HepG2 (cell line): ENCODE data around the gene TBC1D32. TPM values are rescaled to one million over a fixed set of nuclear protein-coding genes. Genes with fewer than 3 reads are reported as not detected.
"Not testable (repeated sequence)": the region's sequence is repeated elsewhere in the genome, so short reads cannot be mapped to it uniquely, and the experiment has no call there.

Experiments
- ATAC-seq: fragments of 200-7000 bp; cut with Tn5 transposase; 3 replicates; pipeline ENCODE4 v1.9.1; 2020; ENCODE audit warnings: mild to moderate bottlenecking, moderate library complexity
- BruUV-seq: library from RNA; stranded (reverse); fragments of 400-500 nt; replicated peaks from 2 replicates; lab custom pipeline; 2021; lab: Mats Ljungman, UMichigan
- CTCF ChIA-PET: fragments of 300-600 bp; formaldehyde crosslinking; extraction: SDS; loops from one replicate; lab custom pipeline; 2021; ENCODE audit warnings: low total read pairs, inconsistent platforms, low intra/inter-chr PET ratio; lab: Yijun Ruan, JAX
- POLR2A ChIA-PET: fragments of 350-600 bp; sonication (Branson Sonifier 250); formaldehyde crosslinking; loops from one replicate; lab custom pipeline; 2020; ENCODE audit warnings: antibody characterized with exemption, inconsistent platforms; lab: Yijun Ruan, JAX
- DNase-seq: peaks from one replicate; pipeline ENCODE4 v3.0.0-alpha.2; 2015; ENCODE audit warnings: low spot score
- FAIRE-seq: peaks from 3 replicates; lab custom pipeline; 2011; peaks lifted over from hg19 to GRCh38; lab: Jason Lieb, UNC
- H2AFZ ChIP-seq: one replicate; pipeline ENCODE4 v1.6.1; 2011; ENCODE audit warnings: low read length, inconsistent platforms
- H3K27ac ChIP-seq: fragments of 300-600 bp; 3 replicates; pipeline ENCODE4 v1.8.0; 2011; ENCODE audit warnings: mixed run types, mild to moderate bottlenecking, mixed read lengths, low read length, inconsistent platforms; ENCODE audit not compliant: insufficient read depth; ENCODE audit errors: extremely low read length
- H3K27me3 ChIP-seq, 2 experiments: fragments of 200-600 bp in 1 of 2; 2 replicates in 1 of 2; 3 replicates in 1 of 2; pipeline versions ENCODE4 v1.6.0 to v1.8.0; 2011; ENCODE audit warnings: low read length in 2 of 2, mild to moderate bottlenecking in 2 of 2, moderate library complexity in 2 of 2, inconsistent platforms in 1 of 2; ENCODE audit not compliant: insufficient read depth in 2 of 2, control insufficient read depth in 1 of 2
- H3K36me3 ChIP-seq, 2 experiments: fragments of 200-600 bp in 1 of 2; replicated peaks in 1 of 2; 2 replicates in 1 of 2; 3 replicates in 1 of 2; pipeline versions ENCODE4 v1.5.1 to v1.8.0; 2011; ENCODE audit warnings: low read length in 2 of 2, inconsistent platforms in 1 of 2; ENCODE audit not compliant: insufficient read depth in 2 of 2, control insufficient read depth in 1 of 2
- H3K4me1 ChIP-seq: 2 replicates; pipeline ENCODE4 v1.5.1; 2012; ENCODE audit warnings: low read length, inconsistent platforms; ENCODE audit not compliant: insufficient read depth
- H3K4me2 ChIP-seq: 2 replicates; pipeline ENCODE4 v1.6.0; 2011; ENCODE audit warnings: low read depth, low read length, inconsistent platforms
- H3K4me3 ChIP-seq, 3 experiments: fragments of 200-600 bp in 1 of 3; sonication (generic), shearing (Covaris generic) in 1 of 3; replicated peaks in 1 of 3; 2 replicates each; pipeline ENCODE4 v1.5.1; 2011 to 2016; ENCODE audit warnings: low read length in 3 of 3, inconsistent platforms in 2 of 3, low read depth in 2 of 3, mild to moderate bottlenecking in 2 of 3, control low read depth in 1 of 3, mixed read lengths in 1 of 3; ENCODE audit not compliant: insufficient read depth in 1 of 3
- H3K79me2 ChIP-seq: one replicate; pipeline ENCODE4 v1.6.1; 2011; ENCODE audit warnings: low read length, inconsistent platforms; ENCODE audit not compliant: insufficient read depth
- H3K9ac ChIP-seq: 2 replicates; pipeline ENCODE4 v1.6.0; 2011; ENCODE audit warnings: mild to moderate bottlenecking, low read depth, low read length, inconsistent platforms; ENCODE audit not compliant: insufficient read depth
- H3K9me3 ChIP-seq: 2 replicates; pipeline ENCODE4 v1.5.1; 2012; ENCODE audit warnings: mild to moderate bottlenecking, low read length
- H4K20me1 ChIP-seq: 2 replicates; pipeline ENCODE4 v1.6.0; 2011; ENCODE audit warnings: inconsistent platforms, mild to moderate bottlenecking, low read length, moderate library complexity; ENCODE audit not compliant: insufficient read depth
- AKAP8 ChIP-seq: sonication (generic); formaldehyde crosslinking; IDR thresholded peaks from 2 replicates; pipeline ENCODE4 v1.5.1; 2020; ENCODE audit warnings: mild to moderate bottlenecking, missing genetic modification reagents
- ATF1 ChIP-seq: IDR thresholded peaks from 2 replicates; pipeline ENCODE4 v1.6.1; 2016; ENCODE audit warnings: mild to moderate bottlenecking, control low read depth
- SKI ChIP-seq: fragments of 450-650 bp; IDR thresholded peaks from one replicate; pipeline ENCODE4 v1.6.1; 2018; ENCODE audit warnings: mild to moderate bottlenecking; ENCODE audit not compliant: partially characterized antibody
- ZNF33B ChIP-seq: sonication (generic); formaldehyde crosslinking; IDR thresholded peaks from 2 replicates; pipeline ENCODE4 v1.5.1; 2020; ENCODE audit warnings: mild to moderate bottlenecking, missing genetic modification reagents
- ZNF501 ChIP-seq: sonication (generic); formaldehyde crosslinking; IDR thresholded peaks from 2 replicates; pipeline ENCODE4 v1.5.1; 2020; ENCODE audit warnings: mild to moderate bottlenecking, moderate library complexity, missing genetic modification reagents
- ZNF83 ChIP-seq: sonication (generic); formaldehyde crosslinking; IDR thresholded peaks from 2 replicates; pipeline ENCODE4 v1.4.0; 2020; ENCODE audit warnings: missing genetic modification reagents, mild to moderate bottlenecking, borderline replicate concordance
- WGBS: methylation state at CpG from one replicate; pipeline ENCODE4 v1.1.6; 2017; ENCODE audit warnings: low lambda C conversion rate; 5-methylcytosine and 5-hydroxymethylcytosine counted together
- in situ Hi-C: cut with HindIII; loops from 2 replicates; pipeline ENCODE4 v1.10.0; 2017; ENCODE audit warnings: low pct_unique_long_range_greater_than_20kb; ENCODE audit not compliant: extremely low pct_ligation_motif_present
- intact Hi-C: fragments of 100-400 bp; cut with micrococcal nuclease; formaldehyde crosslinking; loops from one replicate; pipeline ENCODE4 v1.10.0; 2022; ENCODE audit not compliant: unreplicated experiment
- polyA plus RNA-seq, 8 experiments: library from polyadenylated mRNA; depleted of rRNA in 3 of 8; stranded (reverse) in 7 of 8; unstranded in 1 of 8; fragments of >200 nt; fragmentation: Illumina TruSeq in 4 of 8; extraction: Trizol in 4 of 8; gene quantifications; 2 replicates each; pipeline versions ENCODE4 v1.2.1 to v1.2.3, GENCODE V29; 2011 to 2016; ENCODE audit warnings: low read depth in 4 of 8, missing spikeins in 1 of 8, mixed read lengths in 1 of 8; ENCODE audit not compliant: insufficient read depth in 1 of 8
- total RNA-seq, 5 experiments: library from RNA; depleted of rRNA; stranded (reverse); fragments of >200 nt; fragmentation: Illumina TruSeq; extraction: Trizol; gene quantifications; 2 replicates each; pipeline ENCODE4 v1.2.3, GENCODE V29; 2016; ENCODE audit warnings: low read depth in 1 of 5

The TBC1D32 gene
- total and polyA plus RNA-seq, 2 of the 13 experiments (the other 11 are each of a cell fraction or from before 2014, with no cell fraction given), result 2.0 to 4.8 TPM

DNA sequence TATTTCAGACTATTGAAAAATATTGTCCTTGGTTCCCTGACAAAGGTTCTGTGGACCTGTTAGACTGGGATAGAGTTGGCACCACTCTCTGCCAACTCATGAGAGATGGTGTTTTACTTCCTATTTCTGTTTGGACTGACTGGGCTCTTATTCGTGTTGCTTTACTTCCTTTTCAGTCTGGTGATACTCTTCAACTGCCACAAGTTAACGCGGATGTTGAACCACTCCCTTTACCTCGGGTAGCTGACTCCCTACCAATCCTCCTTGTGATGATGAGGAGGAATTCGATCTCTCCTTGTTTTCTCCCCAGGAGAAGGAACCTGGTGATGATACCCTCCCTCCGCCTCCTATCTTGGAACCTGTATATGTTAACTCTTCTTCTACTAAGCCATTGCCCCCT lies 291.1 kb downstream of the TBC1D32 start:
- H3K27me3 ChIP-seq, ATAC-seq, H3K36me3 ChIP-seq, in situ Hi-C loops, H2AFZ ChIP-seq, BruUV-seq, CTCF ChIA-PET, H3K4me3 ChIP-seq, H3K27ac ChIP-seq, POLR2A ChIA-PET, FAIRE-seq, intact Hi-C loops, H3K9me3 ChIP-seq, H3K4me2 ChIP-seq, DNase-seq, H3K79me2 ChIP-seq, H4K20me1 ChIP-seq, H3K9ac ChIP-seq: not testable (repeated sequence)
- WGBS, result 56% methylated on average over 6 of the region's 6 CpGs
- H3K4me1 ChIP-seq, result peaks cover 10% of the 10 kb centered on the region; the same call in 1 of the 2 replicates

GRCh38 chr6:121042766-121043165 lies 291.5 kb downstream of the TBC1D32 start:
- POLR2A ChIA-PET, result no interaction called here
- FAIRE-seq (no peak), ATAC-seq (no peak)
- no peaks in the 10 kb centered on the region for H3K36me3 ChIP-seq
- intact Hi-C loops, result no loop called here
- TF ChIP-seq ZNF501 (CRISPR knock-in tag) (no peak), ZNF33B (CRISPR knock-in tag) (no peak), ZNF83 (no peak), ATF1 (no peak), AKAP8 (CRISPR knock-in tag) (no peak), SKI (no peak)
- TF ChIP-seq, all 625 proteins: peak for 0
- in situ Hi-C loops, result no loop called here
- no peaks in the 10 kb centered on the region for H3K9me3 ChIP-seq
- no peaks in the 10 kb centered on the region for H3K27me3 ChIP-seq
- H3K4me2 ChIP-seq, result no peak overlapping the region
- H3K4me3 ChIP-seq, result no peak overlapping the region
- BruUV-seq, result no TSS peak
- no peak for DNase-seq
- peaks cover 10% of the 10 kb centered on the region; the same call in 1 of the 2 replicates for H3K4me1 ChIP-seq
- WGBS, result 52% methylated on average over 12 of the region's 13 CpGs
- no peaks in the 10 kb centered on the region for H4K20me1 ChIP-seq
- no peaks in the 10 kb centered on the region for H3K79me2 ChIP-seq
- H3K27ac ChIP-seq, result no peak overlapping the region
- H2AFZ ChIP-seq, result no peak overlapping the region
- CTCF ChIA-PET, result no interaction called here
- H3K9ac ChIP-seq, result no peak overlapping the region
